Left ventricle myocardium superior (tissue), 1 donor: ENCODE measurements around the gene GPX4. TPM values are rescaled to one million over a fixed set of nuclear protein-coding genes. Genes with fewer than 3 reads are reported as not detected.

ENCODE experiments used
- ATAC-seq: fragments of 200-7000 bp; cut with Tn5 transposase; one replicate; pipeline ENCODE4 v1.9.1; 2020; ENCODE audit warnings: mild to moderate bottlenecking, moderate library complexity
- DNase-seq: peaks from one replicate; pipeline ENCODE4 v3.0.0-alpha.2; 2020
- intact Hi-C: fragments of 100-400 bp; cut with micrococcal nuclease; formaldehyde crosslinking; loops from one replicate; pipeline ENCODE4 v1.11.0; 2022
- long read RNA-seq: library from polyadenylated mRNA; unstranded; transcript quantifications from one replicate; pipeline ENCODE4 v2.0.0, GENCODE V29; 2021
- total RNA-seq: library from RNA; stranded (reverse); fragmentation: NEBNext Ultra II Directional; extraction: Animal tissue kit (Norgen Biotek cat#: 25700); gene quantifications from one replicate; pipeline ENCODE4 v1.2.1, GENCODE V29; 2021
- donor health status: DM: no; HTN: yes; CAD: no; lungs with severe emphysema.

GPX4 gene, protein sequence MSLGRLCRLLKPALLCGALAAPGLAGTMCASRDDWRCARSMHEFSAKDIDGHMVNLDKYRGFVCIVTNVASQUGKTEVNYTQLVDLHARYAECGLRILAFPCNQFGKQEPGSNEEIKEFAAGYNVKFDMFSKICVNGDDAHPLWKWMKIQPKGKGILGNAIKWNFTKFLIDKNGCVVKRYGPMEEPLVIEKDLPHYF
- 337 TPM for total RNA-seq
- long read RNA-seq, transcript GPX4-206 (7 exons, 803 nt), result minor isoform, 8 of 428 reads
- long read RNA-seq, transcript GPX4-204 (6 exons, 536 nt), result minor isoform, 11 of 428 reads
- long read RNA-seq, transcript GPX4-201 (7 exons, 919 nt), result major isoform, 291 of 428 reads
- long read RNA-seq, partial matches to known transcripts, result 72 of 428 reads
- long read RNA-seq, other reads (novel, unspliced or antisense), result 46 of 428 reads

DNA sequence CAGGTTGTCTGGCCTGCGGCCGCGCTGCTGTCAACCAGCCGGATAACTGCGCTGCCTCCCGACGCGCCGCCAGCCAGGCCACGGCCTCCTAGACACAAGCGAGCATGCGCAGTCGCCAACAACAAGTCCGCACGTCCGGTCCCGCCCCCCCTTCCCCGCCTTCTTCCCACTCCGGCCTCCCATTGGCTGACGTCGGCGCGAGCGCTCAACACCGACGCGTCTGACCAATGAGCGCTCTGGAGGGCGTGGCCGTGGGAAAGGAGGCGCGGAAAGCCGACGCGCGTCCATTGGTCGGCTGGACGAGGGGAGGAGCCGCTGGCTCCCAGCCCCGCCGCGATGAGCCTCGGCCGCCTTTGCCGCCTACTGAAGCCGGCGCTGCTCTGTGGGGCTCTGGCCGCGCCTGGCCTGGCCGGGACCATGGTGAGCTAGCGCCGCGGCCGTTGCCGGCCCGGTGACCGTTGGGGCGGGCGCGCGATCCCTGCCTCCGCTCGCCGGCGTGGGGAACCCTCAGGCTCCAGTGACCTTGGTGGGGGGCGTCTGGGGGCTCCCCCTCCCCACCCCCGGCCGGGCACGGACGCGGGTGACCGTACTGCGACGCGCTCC, at the start of gene GPX4:
Gene GPX4, plus strand, starts transcription at position 287 of the 603 bp plus-strand sequence. Its CDS starts 50 bp downstream, at position 337.
- peak; percentile 100 for DNase-seq
- ATAC-seq, result peak; percentile 87
- intact Hi-C loops, result no loop called here

DNA sequence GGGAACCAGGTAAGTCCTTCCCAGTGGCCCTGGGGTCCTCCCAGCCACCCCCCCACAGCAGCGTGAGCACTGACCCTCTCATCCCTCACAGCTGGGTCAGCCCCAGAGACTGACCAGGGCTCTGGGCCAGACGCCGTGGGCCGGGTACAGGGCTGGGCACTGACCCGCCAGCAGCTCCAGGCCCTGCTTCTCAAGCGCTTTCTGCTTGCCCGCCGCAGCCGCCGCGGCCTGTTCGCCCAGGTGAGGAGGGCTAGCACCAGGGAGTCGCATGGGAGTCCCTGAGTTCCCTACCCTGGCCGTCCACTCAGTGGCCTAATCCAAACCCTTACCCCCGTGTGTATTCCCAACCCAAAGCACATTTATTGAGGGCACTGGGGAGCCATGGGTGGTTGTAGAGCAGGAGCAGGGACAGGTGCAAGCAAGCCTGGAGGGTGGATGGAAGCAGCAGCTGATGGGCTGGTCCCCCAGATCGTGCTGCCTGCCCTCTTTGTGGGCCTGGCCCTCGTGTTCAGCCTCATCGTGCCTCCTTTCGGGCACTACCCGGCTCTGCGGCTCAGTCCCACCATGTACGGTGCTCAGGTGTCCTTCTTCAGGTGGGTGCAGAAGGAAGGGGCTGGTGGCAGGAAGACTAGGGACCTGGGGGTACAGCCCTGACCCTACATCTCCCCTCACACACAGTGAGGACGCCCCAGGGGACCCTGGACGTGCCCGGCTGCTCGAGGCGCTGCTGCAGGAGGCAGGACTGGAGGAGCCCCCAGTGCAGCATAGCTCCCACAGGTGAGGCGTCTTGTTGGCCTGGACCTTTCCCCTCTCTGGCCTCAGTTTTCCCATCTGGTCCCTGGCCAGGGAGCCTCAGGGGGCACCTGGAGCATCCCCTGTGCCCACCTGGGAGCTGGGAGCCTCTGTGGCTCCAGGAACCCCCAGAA, 49.4 kb upstream of the GPX4 start:
- no peak for ATAC-seq
- DNase-seq, result no peak
- intact Hi-C loops, result no loop called here

DNA sequence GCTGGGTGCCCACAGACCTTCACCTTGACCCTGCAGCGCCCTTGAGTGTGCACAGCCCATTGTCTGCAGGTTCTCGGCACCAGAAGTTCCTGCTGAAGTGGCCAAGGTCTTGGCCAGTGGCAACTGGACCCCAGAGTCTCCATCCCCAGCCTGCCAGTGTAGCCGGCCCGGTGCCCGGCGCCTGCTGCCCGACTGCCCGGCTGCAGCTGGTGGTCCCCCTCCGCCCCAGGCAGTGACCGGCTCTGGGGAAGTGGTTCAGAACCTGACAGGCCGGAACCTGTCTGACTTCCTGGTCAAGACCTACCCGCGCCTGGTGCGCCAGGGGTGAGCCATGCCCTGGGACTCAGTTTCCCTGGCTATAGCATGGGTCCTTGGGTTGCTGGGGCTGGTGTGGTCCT, 48.8 kb upstream of the GPX4 start:
- intact Hi-C loops, result no loop called here
- no peak for ATAC-seq
- no peak for DNase-seq

DNA sequence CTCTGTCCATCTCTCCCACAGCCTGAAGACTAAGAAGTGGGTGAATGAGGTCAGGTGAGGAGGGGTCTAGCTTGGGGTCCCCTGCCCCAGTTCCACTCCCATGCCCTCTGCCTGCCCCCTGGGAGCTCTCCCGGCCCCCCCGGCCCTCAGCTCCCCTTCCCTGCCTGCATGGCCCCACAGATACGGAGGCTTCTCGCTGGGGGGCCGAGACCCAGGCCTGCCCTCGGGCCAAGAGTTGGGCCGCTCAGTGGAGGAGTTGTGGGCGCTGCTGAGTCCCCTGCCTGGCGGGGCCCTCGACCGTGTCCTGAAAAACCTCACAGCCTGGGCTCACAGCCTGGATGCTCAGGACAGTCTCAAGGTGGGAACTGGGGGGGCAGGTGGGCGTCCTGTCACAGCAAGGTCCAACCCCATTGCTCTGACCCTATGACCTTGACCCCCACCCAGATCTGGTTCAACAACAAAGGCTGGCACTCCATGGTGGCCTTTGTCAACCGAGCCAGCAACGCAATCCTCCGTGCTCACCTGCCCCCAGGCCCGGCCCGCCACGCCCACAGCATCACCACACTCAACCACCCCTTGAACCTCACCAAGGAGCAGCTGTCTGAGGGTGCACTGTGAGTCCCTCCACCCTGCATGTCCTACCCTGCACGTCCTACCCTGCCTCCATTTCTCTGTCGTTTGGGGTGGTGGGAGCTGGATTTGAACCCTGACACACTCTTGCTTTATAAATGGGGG, 47.7 kb upstream of the GPX4 start:
- intact Hi-C loops, result no loop called here
- no peak for ATAC-seq
- DNase-seq, result no peak

DNA sequence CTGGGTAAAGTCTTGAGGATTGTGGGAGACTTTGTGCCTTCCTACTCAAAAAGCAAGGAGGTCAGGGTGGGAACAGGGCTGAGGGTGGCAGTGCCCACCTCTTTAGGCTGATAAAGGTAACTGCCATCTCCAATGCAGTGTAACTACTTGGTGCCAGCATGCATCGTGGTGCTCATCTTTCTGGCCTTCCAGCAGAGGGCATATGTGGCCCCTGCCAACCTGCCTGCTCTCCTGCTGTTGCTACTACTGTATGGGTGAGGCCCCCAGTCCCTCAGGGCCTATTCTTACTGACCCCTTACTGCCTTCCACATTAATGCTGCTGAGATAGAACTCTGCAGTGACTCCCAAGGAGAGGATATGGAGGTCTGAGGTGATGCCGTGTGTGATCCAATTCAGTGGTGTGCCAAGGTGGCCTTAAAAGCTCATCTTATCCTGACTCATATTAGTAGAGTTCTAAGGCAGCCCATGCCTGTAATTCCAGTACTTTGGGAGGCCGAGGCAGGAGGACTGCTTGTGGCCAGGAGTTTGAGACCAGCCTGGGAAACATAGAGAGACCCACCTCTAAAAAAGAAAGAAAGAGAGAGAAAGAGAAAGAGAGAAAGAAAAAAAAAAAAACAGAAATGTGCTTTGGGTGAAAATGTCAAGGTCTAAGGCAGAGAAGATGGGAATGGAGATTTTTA, 46.5 kb upstream of the GPX4 start:
- ATAC-seq, result peak; percentile 28

DNA sequence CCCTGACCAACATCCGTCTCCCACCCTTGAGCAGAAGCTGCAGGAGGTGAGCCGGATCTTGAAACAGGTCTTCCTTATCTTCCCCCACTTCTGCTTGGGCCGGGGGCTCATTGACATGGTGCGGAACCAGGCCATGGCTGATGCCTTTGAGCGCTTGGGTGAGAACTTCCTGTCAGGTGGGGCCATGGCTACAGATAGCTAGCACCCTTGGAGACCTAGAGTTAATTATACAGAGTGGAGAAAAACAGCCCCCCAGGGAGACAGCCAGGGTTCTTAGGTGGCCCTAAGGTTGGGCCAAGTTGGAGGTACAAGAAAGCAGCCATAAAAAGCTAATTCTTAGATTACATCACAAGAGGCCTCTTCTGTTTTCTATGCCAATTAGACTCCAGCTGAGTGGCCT, 45.7 kb upstream of the GPX4 start:
- DNase-seq, result no peak
- intact Hi-C loops, result no loop called here
- no peak for ATAC-seq

More for the DNA sequence above, 46.5 kb upstream of the GPX4 start:
- intact Hi-C loops, result no loop called here
- DNase-seq, result no peak

DNA sequence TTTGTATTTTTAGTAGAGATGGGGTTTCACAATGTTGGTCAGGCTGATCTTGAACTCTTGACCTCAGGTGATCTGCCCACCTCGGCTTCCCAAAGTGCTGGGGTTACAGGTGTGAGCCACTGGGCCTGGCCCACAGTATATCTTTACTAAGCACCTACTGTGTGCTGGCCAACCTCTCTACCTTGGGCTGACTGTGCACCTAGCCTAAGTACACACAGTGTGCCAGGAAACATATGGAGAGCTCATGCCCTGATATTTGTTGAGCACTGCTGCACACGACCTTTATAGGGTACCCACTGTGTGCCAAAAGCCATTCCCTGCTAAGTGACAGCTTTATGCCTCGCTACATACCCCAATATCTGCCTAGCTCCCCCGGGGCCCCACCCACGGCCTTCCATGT, 43.1 kb upstream of the GPX4 start:
- intact Hi-C loops, result no loop called here
- ATAC-seq, result no peak
- DNase-seq, result no peak

DNA sequence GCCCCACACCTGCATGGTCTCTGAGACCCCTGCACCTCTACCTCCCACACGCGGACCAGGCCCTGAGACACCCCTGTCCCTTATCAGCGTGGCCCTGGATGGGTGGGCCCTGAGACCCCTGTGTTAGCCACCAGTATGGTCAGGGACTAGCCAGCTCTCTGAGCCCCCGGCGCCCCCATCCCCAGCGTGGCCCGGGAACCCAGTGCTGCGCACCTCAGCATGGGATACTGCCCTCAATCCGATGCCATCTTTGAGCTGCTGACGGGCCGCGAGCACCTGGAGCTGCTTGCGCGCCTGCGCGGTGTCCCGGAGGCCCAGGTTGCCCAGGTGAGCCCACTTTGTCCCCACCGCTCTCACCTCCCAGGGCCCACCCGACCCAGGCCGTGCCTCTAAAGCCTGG, 41.8 kb upstream of the GPX4 start:
- ATAC-seq (no peak), DNase-seq (peak; percentile 22)
- intact Hi-C loops, result no loop called here

DNA sequence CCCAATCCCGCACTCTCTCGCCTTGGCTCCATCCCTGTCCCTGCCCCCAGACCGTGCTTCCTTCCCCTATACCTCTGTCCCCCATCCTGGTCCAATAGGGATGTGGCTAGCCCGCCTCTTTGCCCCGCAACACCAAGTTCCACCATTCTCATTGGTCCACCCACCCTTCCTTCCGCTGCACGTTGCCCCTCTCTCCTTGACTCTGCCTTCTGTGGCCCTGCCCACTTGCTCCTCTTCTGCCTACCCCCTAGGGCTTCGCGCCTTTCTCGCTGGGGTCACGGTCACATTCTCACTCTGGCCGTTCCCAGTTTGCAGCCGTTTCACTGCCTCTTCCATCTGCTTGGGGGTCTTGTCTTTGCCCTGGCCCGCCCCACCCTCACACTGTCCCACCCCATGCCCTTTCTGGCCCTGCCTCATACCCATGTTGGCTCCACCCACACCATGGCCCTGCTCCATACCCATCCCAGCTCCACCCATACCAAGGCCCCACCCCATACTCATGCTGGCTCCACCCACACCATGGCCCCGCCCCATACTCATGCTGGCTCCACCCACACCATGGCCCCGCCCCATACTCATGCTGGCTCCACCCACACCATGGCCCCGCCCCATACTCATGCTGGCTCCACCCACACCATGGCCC, 41.3 kb upstream of the GPX4 start:
- intact Hi-C loops, result no loop called here
- DNase-seq (no peak), ATAC-seq (no peak)

DNA sequence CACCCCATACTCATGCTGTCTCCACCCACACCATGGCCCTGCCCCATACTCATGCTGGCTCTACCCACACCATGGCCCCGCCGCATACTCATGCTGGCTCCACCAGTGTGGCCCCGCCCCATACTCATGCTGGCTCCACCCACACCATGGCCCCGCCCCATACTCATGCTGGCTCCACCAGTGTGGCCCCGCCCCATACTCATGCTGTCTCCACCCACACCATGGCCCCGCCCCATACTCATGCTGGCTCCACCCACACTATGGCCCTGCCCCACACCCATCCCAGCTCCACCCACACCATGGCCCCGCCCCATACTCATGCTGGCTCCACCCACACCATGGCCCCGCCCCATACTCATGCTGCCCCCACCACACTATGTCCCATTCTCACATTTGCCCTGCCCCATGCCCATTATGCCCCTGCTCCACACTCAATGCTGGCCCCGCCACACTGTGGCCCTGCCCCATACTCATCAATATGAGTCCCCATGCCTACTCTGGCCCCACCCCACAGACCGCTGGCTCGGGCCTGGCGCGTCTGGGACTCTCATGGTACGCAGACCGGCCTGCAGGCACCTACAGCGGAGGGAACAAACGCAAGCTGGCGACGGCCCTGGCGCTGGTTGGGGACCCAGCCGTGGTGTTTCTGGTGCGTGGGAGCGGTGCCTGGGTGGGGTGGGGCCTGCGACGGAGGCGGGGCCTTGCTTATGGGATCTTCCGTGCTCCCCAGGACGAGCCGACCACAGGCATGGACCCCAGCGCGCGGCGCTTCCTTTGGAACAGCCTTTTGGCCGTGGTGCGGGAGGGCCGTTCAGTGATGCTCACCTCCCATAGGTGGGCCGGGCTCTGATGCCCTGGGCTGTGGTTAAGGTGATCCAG, 40.5 kb upstream of the GPX4 start:
- no peak for ATAC-seq
- DNase-seq, result peak; percentile 31
- intact Hi-C loops, result no loop called here

DNA sequence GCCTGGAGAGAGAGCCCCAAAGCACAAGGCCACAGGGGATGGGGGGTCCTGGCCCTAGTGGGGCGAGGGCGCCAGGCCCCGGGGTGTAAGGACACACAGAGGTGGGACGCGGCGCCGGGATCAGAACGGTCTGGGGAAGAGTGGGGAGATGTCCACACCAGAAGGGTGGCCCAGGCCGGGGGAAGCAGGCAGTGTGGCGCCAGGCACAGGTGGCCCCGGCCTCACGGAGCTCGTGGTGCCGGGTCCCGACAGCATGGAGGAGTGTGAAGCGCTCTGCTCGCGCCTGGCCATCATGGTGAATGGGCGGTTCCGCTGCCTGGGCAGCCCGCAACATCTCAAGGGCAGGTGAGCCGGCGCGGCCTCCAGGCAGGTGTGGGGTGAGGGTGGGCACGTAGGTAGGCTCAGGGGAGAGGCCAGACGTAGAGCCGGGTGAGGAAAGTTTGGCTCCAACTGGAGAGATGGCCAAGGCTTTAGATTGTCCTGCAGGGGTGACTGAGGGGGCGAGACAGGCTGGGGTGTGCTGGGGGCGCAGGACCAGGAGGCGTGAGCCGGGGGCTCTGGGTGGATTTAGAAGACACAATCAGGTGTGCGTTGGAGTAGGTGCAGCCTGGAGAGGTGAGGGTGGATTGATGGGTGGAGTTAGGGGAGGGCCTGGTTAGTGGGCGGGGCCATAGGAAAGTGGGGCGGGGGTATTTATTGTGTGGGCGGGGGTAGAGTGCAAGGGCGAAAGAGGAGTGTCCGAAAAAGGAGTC, 39.7 kb upstream of the GPX4 start:
- intact Hi-C loops, result no loop called here
- no peak for ATAC-seq
- DNase-seq, result peak; percentile 25

DNA sequence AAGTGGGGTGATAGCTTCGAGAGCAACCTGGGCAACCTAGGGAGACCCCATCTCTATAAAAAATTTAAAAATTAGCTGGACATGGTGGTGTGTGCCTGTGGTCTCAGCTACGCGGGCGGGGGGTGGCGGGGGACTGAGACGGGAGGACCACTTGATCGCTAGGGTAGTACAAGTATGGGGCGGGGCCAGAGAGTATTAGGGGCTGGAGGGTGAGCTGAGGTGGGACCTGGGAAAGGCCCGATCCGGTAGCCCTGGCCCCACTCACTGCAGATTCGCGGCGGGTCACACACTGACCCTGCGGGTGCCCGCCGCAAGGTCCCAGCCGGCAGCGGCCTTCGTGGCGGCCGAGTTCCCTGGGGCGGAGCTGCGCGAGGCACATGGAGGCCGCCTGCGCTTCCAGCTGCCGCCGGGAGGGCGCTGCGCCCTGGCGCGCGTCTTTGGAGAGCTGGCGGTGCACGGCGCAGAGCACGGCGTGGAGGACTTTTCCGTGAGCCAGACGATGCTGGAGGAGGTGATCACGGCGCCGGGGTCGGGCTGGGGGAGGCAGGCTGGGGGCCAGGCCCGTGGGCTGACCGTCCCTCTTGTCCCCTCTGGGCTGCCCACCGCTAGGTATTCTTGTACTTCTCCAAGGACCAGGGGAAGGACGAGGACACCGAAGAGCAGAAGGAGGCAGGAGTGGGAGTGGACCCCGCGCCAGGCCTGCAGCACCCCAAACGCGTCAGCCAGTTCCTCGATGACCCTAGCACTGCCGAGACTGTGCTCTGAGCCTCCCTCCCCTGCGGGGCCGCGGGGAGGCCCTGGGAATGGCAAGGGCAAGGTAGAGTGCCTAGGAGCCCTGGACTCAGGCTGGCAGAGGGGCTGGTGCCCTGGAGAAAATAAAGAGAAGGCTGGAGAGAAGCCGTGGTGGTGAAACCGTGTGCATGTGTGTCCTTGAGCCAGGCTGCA, 38.9 kb upstream of the GPX4 start:
- DNase-seq (peak; percentile 85), ATAC-seq (peak; percentile 80)
- intact Hi-C loops, result no loop called here

DNA sequence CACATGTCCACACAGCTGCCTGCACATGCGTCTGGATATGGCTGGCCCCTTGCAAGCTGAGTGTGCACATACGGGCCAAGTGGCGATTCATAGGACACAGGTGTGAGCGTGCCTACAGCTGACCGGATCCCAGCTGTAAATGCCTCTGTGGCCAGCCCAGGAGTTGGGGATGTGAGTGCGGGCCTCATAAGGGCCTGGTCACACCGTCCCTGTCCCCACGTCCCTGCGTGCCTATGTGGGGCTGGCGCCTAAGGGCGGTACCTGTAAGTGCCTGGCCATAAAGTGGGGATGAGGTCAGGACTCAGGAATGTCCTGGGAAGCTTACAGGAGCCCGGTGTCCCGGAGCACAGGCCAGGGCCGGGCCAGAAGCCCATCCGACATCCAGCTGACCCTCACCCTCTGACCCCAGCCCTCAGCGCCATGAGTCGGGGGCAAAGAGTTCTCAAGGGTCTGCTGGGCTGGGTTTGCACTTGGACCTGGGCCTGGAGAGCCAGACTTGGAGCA, 38.1 kb upstream of the GPX4 start:
- intact Hi-C loops, result no loop called here
- DNase-seq (no peak), ATAC-seq (no peak)

DNA sequence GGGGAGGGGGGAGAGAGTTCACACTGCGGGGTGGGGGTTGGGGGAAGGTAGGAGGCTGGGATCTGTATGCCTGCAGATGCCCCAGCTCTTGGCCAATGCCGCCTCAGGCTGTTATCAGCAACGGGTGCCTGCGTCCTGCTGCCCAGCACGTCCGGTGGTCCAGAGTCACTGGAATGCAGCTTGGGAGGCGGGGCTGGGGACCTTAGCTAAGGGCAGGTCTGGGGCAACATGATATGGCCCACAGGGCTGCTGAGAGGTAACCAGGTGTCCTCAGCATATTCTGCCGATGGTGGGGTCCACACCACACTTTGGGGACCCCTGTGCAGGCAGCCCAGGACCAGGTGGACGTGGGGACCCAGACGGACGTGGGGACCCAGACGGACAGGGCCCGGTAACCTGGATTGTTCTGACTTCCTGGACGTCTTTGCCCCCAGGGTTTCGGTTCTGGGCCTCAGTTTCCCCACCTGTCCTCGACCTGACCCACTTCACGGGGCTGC, 37.5 kb upstream of the GPX4 start:
- no peak for DNase-seq
- intact Hi-C loops, result no loop called here
- no peak for ATAC-seq

DNA sequence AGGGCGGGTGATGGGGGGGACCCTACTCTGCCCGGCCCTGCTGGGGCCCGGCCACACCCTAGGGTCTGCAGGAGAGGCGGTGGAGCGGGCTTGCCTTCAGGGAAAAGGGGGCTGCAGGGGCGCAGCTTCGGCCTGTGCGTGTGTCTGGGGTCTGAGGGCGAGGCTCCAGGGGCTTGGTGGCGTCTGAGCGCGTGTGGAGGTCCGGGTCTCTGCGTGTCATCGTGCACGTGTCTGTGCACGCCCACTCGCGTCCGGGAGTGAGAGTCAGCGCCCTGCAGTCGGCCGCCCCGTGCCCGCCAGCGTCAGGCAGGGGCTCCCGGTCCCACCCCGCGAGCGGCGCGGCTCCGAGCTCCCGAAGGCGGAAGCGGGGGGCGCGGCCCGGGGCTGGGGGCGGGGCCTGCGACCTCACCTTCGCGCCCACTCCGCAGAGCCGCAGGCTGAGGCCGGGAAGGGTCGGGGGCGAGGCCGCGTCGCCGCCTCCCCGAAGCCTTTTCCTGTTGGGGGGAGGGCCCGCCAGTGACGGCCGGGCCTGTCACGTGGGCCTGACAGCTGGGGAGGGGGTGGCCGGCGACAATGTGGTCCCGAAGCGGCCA, 37.0 kb upstream of the GPX4 start, which contains the start of gene ARHGAP45:
Gene ARHGAP45, plus strand, starts transcription at position 420 of the 593 bp plus-strand sequence. CDS start 239 bp downstream, outside the sequence.
- ATAC-seq (peak; percentile 16), DNase-seq (peak; percentile 68)
- intact Hi-C loops, result no loop called here
